ENCODE data around the gene CLSTN1.

CLSTN1 gene

GRCh38 chr1:9761855-9762254 lies 61.9 kb downstream of the CLSTN1 start:
- Histone ChIP-seq H4K20me1 (ENCODE audit: insufficient read depth, low read length) (peaks cover 31% of the 10 kb centered on the region), H3K27ac (ENCODE audit: low read length) (no peak overlapping the region), H2AFZ (ENCODE audit: low read depth, low read length) (no peak overlapping the region), H3K4me2 (ENCODE audit: insufficient read depth, low read length) (no peak overlapping the region), H3K27me3 (ENCODE audit: insufficient read depth, low read length, poor library complexity) (no peaks in the 10 kb centered on the region), H3K4me1 (ENCODE audit: insufficient read depth, low read length) (no peaks in the 10 kb centered on the region), H3K36me3 (ENCODE audit: insufficient read depth, low read length) (peaks cover 38% of the 10 kb centered on the region), H3K9ac (ENCODE audit: low read depth, low read length) (no peak overlapping the region), H3K4me3 (ENCODE audit: low read depth in 1 of 2, low read length in 2 of 2) (no peak overlapping the region), H3K9me3 (ENCODE audit: insufficient read depth, low read length, severe bottlenecking) (no peaks in the 10 kb centered on the region), H3K79me2 (ENCODE audit: insufficient read depth, low read length) (peaks cover 90% of the 10 kb centered on the region)
- TF ChIP-seq EZH2 (IDR thresholded peaks at IDR 0.05; ENCODE audit: borderline replicate concordance, low read depth, low read length, severe bottlenecking) (no peak), CTCF (IDR thresholded peaks at IDR 0.05; ENCODE audit: borderline replicate concordance, extremely low read depth, low read length, poor library complexity, severe bottlenecking) (no peak)
- no peak for ATAC-seq (ENCODE audit: insufficient read depth, low read depth)
- no peak for DNase-seq

GRCh38 chr1:9760824-9761223 lies 62.9 kb downstream of the CLSTN1 start:
- TF ChIP-seq EZH2 (IDR thresholded peaks at IDR 0.05; ENCODE audit: borderline replicate concordance, low read depth, low read length, severe bottlenecking) (no peak), CTCF (IDR thresholded peaks at IDR 0.05; ENCODE audit: borderline replicate concordance, extremely low read depth, low read length, poor library complexity, severe bottlenecking) (no peak)
- Histone ChIP-seq H3K4me3 (ENCODE audit: low read depth in 1 of 2, low read length in 2 of 2) (no peak overlapping the region), H3K9me3 (ENCODE audit: insufficient read depth, low read length, severe bottlenecking) (no peaks in the 10 kb centered on the region), H4K20me1 (ENCODE audit: insufficient read depth, low read length) (peaks cover 31% of the 10 kb centered on the region), H3K36me3 (ENCODE audit: insufficient read depth, low read length) (peaks cover 37% of the 10 kb centered on the region), H3K4me2 (ENCODE audit: insufficient read depth, low read length) (no peak overlapping the region), H3K4me1 (ENCODE audit: insufficient read depth, low read length) (no peaks in the 10 kb centered on the region), H3K27me3 (ENCODE audit: insufficient read depth, low read length, poor library complexity) (no peaks in the 10 kb centered on the region), H2AFZ (ENCODE audit: low read depth, low read length) (no peak overlapping the region), H3K9ac (ENCODE audit: low read depth, low read length) (no peak overlapping the region), H3K79me2 (ENCODE audit: insufficient read depth, low read length) (peaks cover 89% of the 10 kb centered on the region), H3K27ac (ENCODE audit: low read length) (no peak overlapping the region)
- no peak for DNase-seq
- ATAC-seq (ENCODE audit: insufficient read depth, low read depth), result no peak

- ATAC-seq (ENCODE audit: insufficient read depth, low read depth) (no peak), DNase-seq (no peak)
- H3K9me3 ChIP-seq (ENCODE audit: insufficient read depth, low read length, severe bottlenecking), result no peaks in the 10 kb centered on the region
- no peak overlapping the region for H3K9ac ChIP-seq (ENCODE audit: low read depth, low read length)
- H2AFZ ChIP-seq (ENCODE audit: low read depth, low read length), result no peak overlapping the region
- H3K36me3 ChIP-seq (ENCODE audit: insufficient read depth, low read length), result peaks cover 43% of the 10 kb centered on the region
- peaks cover 89% of the 10 kb centered on the region for H3K79me2 ChIP-seq (ENCODE audit: insufficient read depth, low read length)
- peaks cover 40% of the 10 kb centered on the region for H4K20me1 ChIP-seq (ENCODE audit: insufficient read depth, low read length)
- no peak for TF ChIP-seq CTCF (IDR thresholded peaks at IDR 0.05; ENCODE audit: borderline replicate concordance, extremely low read depth, low read length, poor library complexity, severe bottlenecking)
- TF ChIP-seq EZH2 (IDR thresholded peaks at IDR 0.05; ENCODE audit: borderline replicate concordance, low read depth, low read length, severe bottlenecking), result no peak
- no peaks in the 10 kb centered on the region for H3K27me3 ChIP-seq (ENCODE audit: insufficient read depth, low read length, poor library complexity)
- no peak overlapping the region for H3K27ac ChIP-seq (ENCODE audit: low read length)
- H3K4me1 ChIP-seq (ENCODE audit: insufficient read depth, low read length), result no peaks in the 10 kb centered on the region
- no peak overlapping the region for H3K4me2 ChIP-seq (ENCODE audit: insufficient read depth, low read length)
- no peak overlapping the region for H3K4me3 ChIP-seq (ENCODE audit: low read depth in 1 of 2, low read length in 2 of 2)
Measured at GRCh38 chr1:9759939-9760338, 63.8 kb downstream of the CLSTN1 start.
